Transverse colon (tissue), 4 donors: ENCODE results near the gene UBE2Q2.

Source experiments
- CTCF ChIP-seq, 5 experiments: fragments of 200-600 bp in 3 of 5; fragments of 450-650 bp in 2 of 5; sonication (generic) in 3 of 5; IDR thresholded peaks; 1 replicate in 2 of 5; 2 replicates in 3 of 5; pipeline ENCODE4 v1.5.1; 2016 to 2017; ENCODE audit warnings: antibody characterized with exemption in 5 of 5, inconsistent platforms in 3 of 5, mild to moderate bottlenecking in 2 of 5, moderate library complexity in 1 of 5
- EP300 ChIP-seq: sonication (generic); formaldehyde crosslinking; IDR thresholded peaks from one replicate; pipeline ENCODE4 v1.6.1; 2017; ENCODE audit warnings: antibody characterized with exemption, low read depth
- POLR2A ChIP-seq: fragments of 450-650 bp; IDR thresholded peaks from one replicate; pipeline ENCODE4 v1.6.1; 2016; ENCODE audit warnings: antibody characterized with exemption, mild to moderate bottlenecking, moderate library complexity
- POLR2AphosphoS5 ChIP-seq, 3 donors: sonication (generic); formaldehyde crosslinking; IDR thresholded peaks; one replicate each; pipeline ENCODE4 v1.6.1; 2016; ENCODE audit warnings: antibody characterized with exemption in 3 of 3

GRCh38 chr15:75918135-75918534 is 74.9 kb downstream of the UBE2Q2 start:
- TF ChIP-seq POLR2AphosphoS5 (IDR thresholded peaks at IDR 0.05) (no peak), CTCF (IDR thresholded peaks at IDR 0.05) (no peak), POLR2A (no peak), EP300 (no peak)
